Transverse colon (tissue), 4 donors: ENCODE results near the gene ARMC6.

ENCODE experiments used
- CTCF ChIP-seq, 5 experiments: fragments of 200-600 bp in 3 of 5; fragments of 450-650 bp in 2 of 5; sonication (generic) in 3 of 5; IDR thresholded peaks; 1 replicate in 2 of 5; 2 replicates in 3 of 5; pipeline ENCODE4 v1.5.1; 2016 to 2017; ENCODE audit warnings: antibody characterized with exemption in 5 of 5, inconsistent platforms in 3 of 5, mild to moderate bottlenecking in 2 of 5, moderate library complexity in 1 of 5
- EP300 ChIP-seq: sonication (generic); formaldehyde crosslinking; IDR thresholded peaks from one replicate; pipeline ENCODE4 v1.6.1; 2017; ENCODE audit warnings: antibody characterized with exemption, low read depth
- POLR2A ChIP-seq: fragments of 450-650 bp; IDR thresholded peaks from one replicate; pipeline ENCODE4 v1.6.1; 2016; ENCODE audit warnings: antibody characterized with exemption, mild to moderate bottlenecking, moderate library complexity
- POLR2AphosphoS5 ChIP-seq, 3 donors: sonication (generic); formaldehyde crosslinking; IDR thresholded peaks; one replicate each; pipeline ENCODE4 v1.6.1; 2016; ENCODE audit warnings: antibody characterized with exemption in 3 of 3

GRCh38 chr19:19054315-19054938, 21.0 kb downstream of the ARMC6 start:
- no peak for TF ChIP-seq CTCF (IDR thresholded peaks at IDR 0.05)
- no peak for TF ChIP-seq EP300
- TF ChIP-seq POLR2AphosphoS5 (IDR thresholded peaks at IDR 0.05): no peak
- TF ChIP-seq POLR2A: no peak
